HG03558 (cell line): ENCODE measurements around the gene ZNFX1.
A peak's percentile ranks its signal among the peaks of the same experiment; 100 is the strongest.
"Not testable (repeated sequence)": the region's sequence is repeated elsewhere in the genome, so short reads cannot be mapped to it uniquely, and the experiment has no call there.

Source experiments
- ATAC-seq: cut with Tn5 transposase; IDR thresholded peaks from one replicate; pipeline ENCODE4 v1.9.1; 2021; ENCODE audit warnings: moderate number of reproducible peaks; ENCODE audit not compliant: unreplicated experiment; ENCODE audit errors: extremely low read depth

ZNFX1 gene

DNA sequence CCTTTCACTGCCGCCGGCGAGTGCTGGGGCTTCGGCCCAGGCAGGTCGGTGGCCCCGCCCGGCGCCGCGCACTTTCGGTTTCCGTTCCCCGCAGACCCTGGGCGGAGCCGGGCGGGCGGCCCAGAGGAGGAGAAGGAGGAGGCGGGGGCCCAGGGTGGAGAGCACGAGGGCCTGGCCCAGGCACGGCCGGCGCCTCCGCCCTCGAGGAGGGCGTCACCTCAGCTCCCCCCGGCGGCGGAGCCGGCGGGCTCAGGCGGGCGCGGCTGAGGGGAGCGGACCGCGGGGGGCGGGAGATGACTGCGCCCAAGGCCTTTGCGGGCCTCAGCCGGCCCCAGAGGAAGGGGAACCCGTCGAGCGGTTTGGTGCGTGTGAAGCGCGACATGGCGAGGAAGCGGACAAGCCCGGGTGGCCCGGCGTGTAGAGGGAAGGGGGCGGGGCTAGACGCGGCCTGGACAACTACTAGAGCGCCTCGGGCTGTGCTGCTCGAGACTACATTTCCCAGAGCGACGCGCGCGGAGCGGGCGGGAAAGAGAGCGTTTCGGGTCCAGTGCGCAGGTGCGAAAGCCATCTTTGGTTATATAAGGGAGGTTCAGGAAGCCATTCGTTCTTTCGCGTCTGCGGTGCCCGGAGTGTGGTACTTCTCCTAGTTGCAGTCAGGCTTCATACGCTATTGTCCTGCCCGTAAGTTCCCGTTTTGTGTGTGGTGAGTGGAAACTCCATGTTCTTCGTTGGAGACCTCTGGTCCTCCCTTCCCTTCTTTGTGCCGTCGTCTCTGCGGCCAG lies at the start of gene ZNFX1:
ZNFX1 (minus strand) TSS at position 22 of the 782 bp plus-strand sequence. CDS start 2,218 bp downstream, outside the sequence.
- ATAC-seq = peak; percentile 39

DNA sequence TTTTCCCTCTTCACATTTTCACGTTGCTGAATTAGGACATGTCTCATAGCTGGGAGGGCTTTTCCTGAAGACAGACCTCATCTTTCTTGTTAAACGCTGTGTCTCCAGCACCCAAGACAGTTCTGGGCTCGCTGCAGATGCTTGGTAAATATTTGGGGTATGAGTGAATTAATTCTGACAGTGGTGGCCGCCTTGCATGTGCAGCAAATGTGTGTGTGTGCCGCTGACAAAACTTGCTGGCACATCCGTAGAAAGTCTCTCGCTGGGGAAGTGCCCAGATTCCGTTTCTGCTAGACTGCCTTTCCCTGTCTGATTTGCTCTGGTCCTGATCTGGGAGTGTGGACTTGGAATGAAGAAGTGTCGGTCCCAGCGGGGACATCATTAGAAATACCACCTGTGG lies 48.2 kb upstream of the ZNFX1 start:
- ATAC-seq = no peak

DNA sequence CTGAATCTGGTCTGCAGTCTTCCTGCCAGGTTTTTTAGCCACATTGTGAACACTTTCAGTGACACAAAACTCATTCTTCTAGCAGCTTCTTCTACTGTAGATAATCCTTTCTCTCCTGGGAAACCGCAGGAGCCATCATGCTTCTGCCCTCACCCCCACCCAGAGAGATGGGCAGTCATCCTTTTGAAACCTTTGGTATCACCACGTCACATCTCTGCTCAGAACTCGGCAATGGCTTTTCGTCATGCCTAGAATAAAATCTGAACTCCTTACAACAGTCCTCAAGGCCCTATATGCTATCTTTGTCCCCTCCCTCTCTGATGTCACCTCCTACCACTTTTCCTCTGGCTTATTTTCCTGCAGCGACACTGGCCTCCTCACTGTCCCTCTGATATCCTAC lies 46.4 kb upstream of the ZNFX1 start:
- ATAC-seq = no peak

DNA sequence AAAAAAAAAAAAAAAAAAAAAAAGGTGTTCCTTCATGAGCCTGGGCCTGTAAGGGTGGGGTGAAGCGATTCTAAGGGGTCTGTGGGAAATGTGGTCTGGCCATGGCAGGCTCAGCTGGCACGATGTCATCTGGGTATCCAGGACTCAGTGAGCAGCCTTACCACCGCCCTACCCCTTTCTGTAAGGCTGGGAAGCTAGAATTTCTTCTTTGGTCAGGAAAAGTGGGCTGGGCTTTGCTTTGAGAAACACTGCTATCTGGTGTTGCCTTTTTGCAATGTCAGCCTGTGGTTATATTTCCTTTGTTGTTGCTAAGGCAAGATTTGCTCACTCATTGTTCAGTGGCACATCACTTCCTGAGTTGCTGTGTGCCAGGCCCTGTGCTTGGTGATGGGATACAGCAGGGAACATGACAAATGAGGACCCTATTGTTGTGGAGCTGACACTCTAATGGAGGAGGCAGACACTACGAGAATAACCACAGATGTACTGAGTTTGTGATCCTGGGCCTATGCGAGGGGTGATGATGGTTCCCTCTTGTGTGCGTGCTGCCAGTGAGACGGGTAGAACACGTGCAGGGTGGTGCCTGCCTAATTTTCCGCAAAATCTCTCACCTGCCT lies 45.9 kb upstream of the ZNFX1 start:
- no peak for ATAC-seq

DNA sequence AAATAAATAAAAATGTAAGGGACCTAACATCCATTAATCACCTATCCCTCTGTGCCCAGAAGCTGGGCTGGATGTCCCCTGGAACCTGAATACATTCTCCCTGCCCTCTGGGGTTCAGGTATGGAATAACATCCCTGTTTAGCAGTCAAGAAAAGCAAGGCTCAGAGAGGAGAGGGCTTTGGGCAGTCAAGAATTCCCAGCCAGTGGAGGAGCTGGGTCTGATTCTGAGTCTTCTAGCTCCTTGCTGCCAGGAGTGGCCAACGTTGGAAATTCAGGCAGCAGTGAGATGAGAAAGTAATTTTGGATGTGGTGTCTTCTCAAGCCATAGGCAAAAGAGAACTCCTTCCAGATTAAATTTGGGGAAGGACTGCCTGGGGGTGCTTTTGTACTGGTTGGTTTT lies 42.6 kb upstream of the ZNFX1 start:
- ATAC-seq = no peak

DNA sequence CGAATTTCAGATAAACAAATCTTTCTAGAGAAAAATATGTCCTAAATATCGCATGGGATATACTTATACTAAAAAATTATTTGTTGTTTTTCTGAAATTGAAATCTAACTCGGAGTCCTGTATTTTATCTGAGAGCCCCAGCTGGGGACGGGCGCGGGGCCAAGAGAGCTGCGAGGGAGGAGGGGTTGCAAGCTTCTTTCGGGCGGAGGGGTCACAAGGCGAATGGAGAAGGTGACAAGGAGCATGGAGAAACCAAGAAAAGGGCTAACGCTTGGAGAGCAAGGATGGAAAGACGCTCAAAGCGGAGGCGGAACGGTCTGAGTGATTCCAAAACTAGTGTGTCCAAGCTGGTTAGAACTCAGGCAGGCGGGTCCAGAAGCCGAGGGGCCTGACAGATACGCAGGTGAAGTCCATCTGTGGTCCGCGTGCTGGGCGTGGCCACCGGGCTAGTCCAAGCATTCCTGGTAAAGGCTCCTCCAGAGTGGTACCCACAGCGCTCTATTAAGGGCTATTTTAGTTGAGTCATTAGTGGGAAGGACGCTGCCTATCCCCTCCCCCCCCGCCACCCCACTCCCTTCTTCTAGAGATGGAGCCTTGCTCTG lies 41.5 kb upstream of the ZNFX1 start:
- ATAC-seq = no peak

DNA sequence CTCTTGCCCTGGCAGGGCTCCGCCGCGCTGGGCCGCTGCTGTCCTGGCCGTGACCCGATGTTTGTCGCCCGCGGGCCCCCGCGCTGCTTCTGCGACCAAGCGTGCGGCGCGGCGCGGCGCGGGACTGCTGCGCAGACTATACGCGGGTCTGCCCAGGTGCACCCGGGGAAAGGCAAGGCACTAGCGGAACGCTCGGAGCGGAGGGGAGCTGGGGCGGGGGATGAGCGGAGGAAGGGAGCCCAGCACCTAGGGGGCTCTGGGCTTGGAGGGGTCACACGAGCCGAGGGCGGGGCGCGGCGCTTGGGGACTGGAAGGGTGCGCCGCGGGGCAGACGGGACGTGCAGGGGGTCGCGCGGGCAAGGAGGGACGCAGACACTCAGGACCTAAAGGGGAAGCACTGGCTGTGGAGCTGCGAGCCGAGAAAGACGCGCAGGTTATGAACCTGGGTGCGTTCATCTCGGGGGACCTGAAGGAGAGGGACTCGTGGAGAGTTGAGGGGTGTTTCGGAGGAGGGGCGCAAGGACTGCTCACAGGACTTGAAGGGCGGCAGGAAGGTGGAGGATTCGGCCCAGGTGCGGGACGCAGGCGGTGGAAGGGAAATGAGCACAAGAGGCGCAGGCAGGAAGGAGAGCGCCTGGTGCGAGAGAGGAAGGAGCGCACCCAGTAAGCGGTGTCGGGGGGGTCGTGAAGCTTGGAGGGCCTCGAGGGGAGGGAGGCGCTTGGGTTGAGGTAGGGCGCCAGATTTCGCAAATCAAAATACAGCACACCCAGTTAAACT lies 40.8 kb upstream of the ZNFX1 start:
- ATAC-seq = no peak

DNA sequence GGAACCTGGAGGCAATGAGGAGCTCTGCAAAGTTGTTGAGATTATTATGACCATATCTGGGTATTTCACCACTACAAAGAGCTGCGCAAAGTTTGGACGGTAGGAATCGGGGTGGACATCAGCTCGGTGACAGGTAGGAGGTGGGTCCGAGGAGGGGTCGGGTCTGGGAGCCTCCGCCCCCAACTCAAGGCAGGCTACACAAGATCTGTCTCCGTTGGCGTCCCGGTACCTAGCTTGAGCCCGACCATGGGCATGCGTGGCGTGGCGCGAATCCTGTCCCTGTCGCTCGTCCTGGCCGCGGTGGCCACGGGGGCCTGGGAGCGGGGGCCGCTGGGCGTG lies 40.2 kb upstream of the ZNFX1 start:
- ATAC-seq = no peak

DNA sequence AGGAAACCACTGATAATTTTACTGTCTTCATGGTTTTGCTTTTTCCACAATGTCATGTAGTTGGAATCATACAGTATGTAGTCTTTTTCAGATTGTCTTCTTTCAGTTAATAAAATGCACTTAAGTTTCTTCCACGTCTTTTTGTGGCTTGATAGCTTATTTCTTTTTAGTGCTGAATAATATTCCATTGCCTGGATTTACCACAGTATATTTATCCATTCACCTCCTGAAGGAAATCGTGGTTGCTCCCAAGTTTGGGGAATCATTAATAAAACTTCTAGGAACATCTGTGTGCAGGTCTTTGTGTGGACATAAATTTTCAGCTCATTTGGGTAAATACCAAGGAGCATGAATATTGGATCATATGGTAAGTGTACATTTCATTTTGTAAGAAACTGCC lies 38.8 kb upstream of the ZNFX1 start:
- ATAC-seq = no peak

DNA sequence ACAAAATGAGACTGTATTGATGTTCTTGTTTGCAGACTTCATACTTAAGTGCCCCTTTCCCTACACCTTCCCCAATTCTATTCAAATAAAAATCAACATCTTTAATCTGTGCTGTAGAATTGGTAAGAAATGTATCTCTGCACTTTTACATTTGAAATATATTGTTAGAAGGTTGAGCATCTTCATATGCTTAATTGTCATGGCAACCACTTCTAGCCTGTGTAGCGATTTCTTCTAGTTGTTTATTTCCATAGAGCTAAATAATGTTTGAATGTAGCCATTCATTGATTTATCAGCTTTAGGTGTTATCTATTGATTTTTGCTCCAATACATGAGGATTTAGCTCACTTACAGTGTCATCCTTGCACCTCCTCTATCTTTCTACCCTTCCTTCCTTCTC lies 37.7 kb upstream of the ZNFX1 start:
- no peak for ATAC-seq

DNA sequence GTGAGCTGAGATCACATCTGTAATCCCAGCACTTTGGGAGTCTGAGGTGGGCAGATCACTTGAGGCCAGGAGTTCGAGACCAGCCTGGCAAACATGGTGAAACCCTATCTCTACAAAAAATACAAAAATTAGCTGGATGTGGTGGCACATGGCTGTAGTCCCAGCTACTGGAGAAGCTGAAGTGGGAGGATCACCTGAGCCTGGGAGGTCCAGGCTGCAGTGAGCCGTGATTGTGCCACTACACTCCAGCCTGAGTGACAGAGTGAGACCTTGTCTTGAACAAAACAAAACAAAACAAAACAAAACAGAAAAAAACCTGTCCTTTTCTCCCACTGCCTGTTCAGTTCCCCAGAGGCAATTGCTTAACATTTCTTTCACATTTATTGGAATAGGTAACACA lies 36.2 kb upstream of the ZNFX1 start:
- not testable (repeated sequence) for ATAC-seq

DNA sequence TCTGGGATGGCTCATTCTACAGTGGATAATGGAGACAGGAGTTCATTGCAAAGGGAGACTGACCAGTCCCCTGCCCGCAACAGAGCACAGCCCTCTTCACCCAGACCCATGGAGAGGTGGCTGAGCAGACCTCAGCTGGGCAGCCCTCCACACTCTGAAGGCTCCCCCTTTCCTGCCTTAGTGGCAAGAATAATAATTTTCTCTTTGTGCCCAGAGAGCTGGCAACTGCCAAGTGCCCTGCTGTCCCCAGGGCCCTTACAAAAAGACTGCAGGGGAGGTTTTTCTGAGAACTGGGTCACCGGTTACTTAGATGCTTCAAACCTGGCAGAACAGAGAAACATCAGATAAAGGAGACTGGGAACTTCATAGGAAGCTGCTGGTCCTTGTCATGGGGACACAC lies 35.4 kb upstream of the ZNFX1 start:
- no peak for ATAC-seq

DNA sequence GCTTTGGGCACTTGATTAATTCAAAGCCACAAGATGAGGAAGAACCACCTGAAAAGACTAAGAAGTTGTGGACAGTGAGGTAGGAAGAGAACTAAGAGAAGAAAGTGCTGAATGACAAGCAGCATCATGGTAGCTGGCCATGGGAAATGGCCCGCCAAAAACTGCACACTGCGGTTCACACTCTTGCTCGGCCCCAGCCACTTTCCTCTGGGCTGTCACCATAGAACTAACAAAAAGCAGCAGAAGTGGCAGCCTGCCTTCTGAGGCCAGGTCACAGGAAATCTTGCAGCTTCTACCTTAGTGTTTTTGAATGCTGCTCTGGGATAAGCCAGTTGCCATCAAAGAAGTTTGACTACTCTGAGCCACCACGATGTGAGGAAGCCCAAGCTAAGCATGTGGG lies 34.8 kb upstream of the ZNFX1 start:
- no peak for ATAC-seq

DNA sequence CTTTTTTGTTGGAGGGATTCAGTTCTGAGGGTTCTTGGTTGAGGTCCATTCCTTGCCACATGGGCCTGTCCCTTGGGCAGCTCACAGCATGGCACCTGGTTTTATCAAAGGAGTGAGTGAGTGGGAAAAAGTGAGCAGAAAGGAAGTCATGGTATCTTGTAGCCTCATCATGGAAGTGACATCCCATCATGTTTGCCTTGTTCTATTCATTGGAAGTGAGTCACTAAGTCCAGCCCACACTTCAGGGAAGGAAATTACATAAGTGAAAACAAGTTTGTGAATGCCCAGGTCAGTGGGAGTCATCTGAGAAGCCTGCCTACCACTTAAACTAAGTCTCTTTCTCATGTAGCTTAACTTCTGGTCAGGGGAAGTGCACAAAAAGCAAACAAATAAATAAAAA lies 32.8 kb upstream of the ZNFX1 start:
- ATAC-seq = no peak

DNA sequence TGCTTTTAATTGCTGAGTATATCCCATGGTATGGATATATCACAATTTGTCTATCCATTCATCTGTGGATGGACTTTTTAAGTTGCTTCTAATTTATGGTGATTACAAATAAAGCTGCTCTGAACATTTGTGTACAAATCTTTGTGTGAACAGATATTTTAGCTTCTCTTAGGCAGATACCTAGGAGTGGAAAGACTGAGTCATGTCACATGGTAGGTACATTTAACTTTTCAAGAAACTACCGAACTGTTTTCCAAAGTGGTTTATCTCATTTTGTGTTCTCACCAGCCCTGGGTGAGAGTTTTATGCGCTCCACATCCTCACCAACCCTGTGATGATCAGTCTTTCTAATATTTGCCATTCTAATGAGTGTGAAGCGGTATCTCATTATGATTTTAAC lies 31.0 kb upstream of the ZNFX1 start:
- no peak for ATAC-seq

DNA sequence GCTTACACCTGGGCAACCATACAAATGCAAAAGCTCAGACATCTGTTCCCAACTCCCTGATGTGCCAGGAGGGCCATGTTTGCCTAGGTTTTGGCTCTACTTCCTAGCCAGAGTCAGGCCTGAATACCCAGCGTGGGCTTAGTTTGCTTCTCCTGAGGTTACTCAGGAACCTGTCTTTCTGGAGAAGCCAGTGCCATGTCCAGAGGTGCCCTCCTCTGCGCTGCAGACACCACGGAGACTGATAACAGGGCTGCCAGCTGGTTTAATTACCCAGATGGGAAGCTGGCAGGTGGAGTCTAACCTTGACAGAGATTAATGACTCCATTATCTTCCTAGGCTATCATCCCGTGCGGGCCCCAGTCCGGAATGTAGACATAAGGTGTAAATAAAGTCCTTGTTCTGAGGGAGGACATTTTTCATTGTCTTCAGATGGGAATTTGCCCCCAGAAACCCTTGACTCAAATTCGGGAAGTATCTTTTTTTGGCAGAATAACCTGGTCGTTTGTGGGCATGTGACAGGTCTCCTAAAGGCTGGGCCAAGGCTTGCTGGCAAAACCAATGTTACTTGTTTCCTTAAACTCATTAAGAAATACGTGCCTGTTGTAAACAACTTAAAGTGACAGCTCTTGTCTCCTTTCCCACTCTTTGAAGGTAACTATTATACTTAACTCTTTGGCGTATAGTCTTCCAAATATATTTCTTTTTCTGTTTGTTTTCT lies 29.2 kb upstream of the ZNFX1 start:
- no peak for ATAC-seq

DNA sequence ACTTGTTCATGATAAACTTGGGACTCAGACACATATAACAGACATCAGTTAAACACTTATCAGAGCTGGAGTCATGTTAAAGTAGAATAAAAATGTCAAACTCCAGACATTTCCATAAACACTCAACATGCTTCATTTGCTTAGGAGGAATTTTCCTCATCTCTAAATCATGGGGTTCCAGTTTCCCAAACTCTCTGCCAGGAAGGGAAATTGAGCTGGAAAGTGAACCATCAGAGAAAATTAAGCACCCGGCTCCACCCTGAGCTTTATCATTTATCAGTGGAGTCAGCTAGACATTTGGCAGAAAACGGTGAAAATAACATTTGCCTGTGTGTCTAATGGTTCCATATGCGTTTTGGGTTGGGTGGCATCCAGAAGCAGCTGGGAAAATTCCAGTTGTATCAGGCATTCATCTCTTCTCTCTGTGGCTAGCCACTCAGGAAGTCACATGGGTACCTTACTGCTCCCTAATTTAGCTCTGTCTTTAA lies 25.3 kb upstream of the ZNFX1 start:
- no peak for ATAC-seq

DNA sequence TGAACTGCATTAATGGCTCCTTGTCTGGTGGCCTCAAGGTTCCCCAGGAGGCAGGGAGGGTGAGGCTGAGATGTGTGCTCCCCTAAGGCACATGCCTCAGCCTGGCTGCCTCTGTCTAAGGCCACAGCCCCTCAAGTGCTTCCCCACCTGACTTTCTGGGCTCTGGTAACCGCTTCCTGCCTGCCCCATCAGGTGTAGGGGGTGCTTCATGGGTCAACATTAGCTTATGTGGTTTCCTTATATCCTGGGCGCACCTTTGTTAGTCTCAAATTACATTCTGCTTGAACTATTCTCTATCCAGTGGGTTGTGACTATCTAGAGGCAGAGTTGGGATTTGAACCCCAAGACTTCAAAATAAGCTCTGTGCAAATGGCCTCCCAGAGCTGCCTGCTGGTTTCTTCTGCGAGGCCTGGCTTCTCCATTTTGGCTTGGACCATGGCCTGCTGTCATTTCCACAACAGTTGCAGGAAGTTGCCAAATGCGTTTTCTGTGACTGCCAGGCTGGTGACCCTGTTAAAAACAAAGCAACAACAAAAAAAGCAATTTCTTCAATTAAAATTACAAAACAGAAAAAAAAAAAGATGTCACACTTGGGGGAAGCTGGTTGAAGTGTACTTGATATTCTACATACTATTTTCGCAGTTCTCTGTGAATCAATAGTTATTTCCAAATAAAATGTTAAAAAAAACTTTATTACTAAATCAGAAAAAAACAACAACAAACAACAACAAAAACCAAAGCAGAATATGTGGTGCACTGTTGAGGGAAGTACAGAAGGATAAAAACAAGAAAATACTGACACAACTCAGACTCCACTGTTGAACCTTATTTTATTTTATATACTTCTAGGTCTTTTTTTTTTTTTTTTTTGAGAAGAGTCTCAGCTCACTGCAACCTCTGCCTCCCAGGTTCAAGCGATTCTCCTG lies 20.0 kb upstream of the ZNFX1 start:
- ATAC-seq = no peak

DNA sequence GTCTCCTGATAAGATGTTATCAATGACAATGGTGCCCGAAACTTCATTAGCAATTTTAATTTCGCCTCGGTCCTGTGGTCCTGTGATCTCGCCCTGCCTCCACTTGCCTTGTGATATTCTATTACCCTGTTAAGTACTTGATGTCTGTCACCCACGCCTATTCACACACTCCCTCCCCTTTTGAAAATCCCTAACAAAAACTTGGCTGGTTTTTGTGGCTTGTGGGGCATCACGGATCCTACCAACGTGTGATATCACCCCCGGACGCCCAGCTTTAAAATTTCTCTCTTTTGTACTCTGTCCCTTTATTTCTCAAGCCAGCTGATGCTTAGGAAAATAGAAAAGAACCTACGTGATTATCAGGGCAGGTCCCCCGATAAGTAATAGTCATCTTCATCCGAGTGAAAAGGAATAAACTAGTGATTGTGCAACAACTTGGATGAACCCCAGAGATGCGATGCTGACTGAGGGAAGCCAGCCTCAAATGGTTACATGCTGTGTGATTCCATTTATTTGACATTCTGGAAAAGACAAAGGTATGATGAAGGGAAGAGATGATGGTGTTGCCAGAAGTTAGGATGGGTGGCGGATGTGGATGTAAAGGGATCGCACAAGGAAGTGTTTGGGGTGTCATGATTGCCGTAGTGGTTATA lies 16.3 kb upstream of the ZNFX1 start:
- ATAC-seq = not testable (repeated sequence)
